ENCODE data around the gene PCDHGA1. TPM values are rescaled to one million over a fixed set of nuclear protein-coding genes. Genes with fewer than 3 reads are reported as not detected.

The PCDHGA1 gene
- total RNA-seq, 1 experiment from 2014 or later = 0.64 TPM

DNA sequence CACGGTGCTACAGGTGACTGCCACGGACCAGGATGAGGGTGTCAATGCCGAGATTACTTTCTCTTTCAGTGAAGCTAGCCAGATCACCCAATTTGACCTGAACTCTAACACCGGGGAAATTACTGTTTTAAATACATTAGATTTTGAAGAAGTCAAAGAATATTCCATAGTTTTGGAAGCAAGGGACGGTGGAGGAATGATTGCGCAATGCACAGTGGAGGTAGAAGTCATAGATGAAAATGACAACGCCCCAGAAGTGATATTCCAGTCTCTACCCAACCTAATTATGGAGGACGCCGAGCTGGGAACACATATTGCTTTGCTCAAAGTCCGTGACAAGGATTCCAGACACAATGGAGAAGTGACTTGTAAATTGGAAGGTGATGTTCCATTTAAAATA is 58.3 kb downstream of the PCDHGA1 start:
- Mint-ChIP-seq H3K9me3 (ENCODE audit: unreplicated experiment) (peaks cover 19% of the 10 kb centered on the region), H3K4me1 (ENCODE audit: low read depth, unreplicated experiment) (no peaks in the 10 kb centered on the region), H3K4me3 (ENCODE audit: unreplicated experiment) (no peak overlapping the region), H3K27me3 (ENCODE audit: insufficient read depth, unreplicated experiment) (no peaks in the 10 kb centered on the region), H3K36me3 (ENCODE audit: insufficient read depth, unreplicated experiment) (no peaks in the 10 kb centered on the region), H3K27ac (ENCODE audit: unreplicated experiment) (no peak overlapping the region)
- intact Hi-C loops (cut with micrococcal nuclease; ENCODE audit: unreplicated experiment) = no loop called here
- DNase-seq = no peak
- no TSS peak for BruUV-seq (replicated peaks)
- no peaks in the 10 kb centered on the region for H3K36me3 ChIP-seq (ENCODE audit: control insufficient read depth, insufficient read depth, low read length)
- no peaks in the 10 kb centered on the region for H3K27me3 ChIP-seq (replicated peaks; ENCODE audit: control insufficient read depth, insufficient read depth, low read length)
- H3K9me3 ChIP-seq = no peaks in the 10 kb centered on the region
- ChIA-PET POLR2A (no interaction called here), CTCF (interaction anchor here (0.8 kb wide), 1 partner anchor 9 kb away, joined by 3 read pairs; the partner anchor contains the start of gene PCDHGB5)
- H3K4me3 ChIP-seq (ENCODE audit: low read depth, low read length) = no peak overlapping the region
- TF ChIP-seq, protein P1, sequence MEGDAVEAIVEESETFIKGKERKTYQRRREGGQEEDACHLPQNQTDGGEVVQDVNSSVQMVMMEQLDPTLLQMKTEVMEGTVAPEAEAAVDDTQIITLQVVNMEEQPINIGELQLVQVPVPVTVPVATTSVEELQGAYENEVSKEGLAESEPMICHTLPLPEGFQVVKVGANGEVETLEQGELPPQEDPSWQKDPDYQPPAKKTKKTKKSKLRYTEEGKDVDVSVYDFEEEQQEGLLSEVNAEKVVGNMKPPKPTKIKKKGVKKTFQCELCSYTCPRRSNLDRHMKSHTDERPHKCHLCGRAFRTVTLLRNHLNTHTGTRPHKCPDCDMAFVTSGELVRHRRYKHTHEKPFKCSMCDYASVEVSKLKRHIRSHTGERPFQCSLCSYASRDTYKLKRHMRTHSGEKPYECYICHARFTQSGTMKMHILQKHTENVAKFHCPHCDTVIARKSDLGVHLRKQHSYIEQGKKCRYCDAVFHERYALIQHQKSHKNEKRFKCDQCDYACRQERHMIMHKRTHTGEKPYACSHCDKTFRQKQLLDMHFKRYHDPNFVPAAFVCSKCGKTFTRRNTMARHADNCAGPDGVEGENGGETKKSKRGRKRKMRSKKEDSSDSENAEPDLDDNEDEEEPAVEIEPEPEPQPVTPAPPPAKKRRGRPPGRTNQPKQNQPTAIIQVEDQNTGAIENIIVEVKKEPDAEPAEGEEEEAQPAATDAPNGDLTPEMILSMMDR (IDR thresholded peaks at IDR 0.05; ENCODE audit: insufficient read depth in 1 of 2, low read depth in 1 of 2, low read length in 1 of 2, severe bottlenecking in 1 of 2, unreplicated experiment in 1 of 2) = no peak
- H3K4me1 ChIP-seq = no peaks in the 10 kb centered on the region

- Histone ChIP-seq H3K27me3 (replicated peaks; ENCODE audit: control insufficient read depth, insufficient read depth, low read length) (no peaks in the 10 kb centered on the region), H3K4me1 (no peaks in the 10 kb centered on the region), H3K36me3 (ENCODE audit: control insufficient read depth, insufficient read depth, low read length) (no peaks in the 10 kb centered on the region), H3K9me3 (no peaks in the 10 kb centered on the region), H3K4me3 (ENCODE audit: low read depth, low read length) (no peak overlapping the region)
- no peaks in the 10 kb centered on the region for H3K27me3 Mint-ChIP-seq (ENCODE audit: insufficient read depth, unreplicated experiment)
- H3K9me3 Mint-ChIP-seq (ENCODE audit: unreplicated experiment) = peaks cover 19% of the 10 kb centered on the region
- H3K36me3 Mint-ChIP-seq (ENCODE audit: insufficient read depth, unreplicated experiment) = no peaks in the 10 kb centered on the region
- TF ChIP-seq, protein P1 (IDR thresholded peaks at IDR 0.05; ENCODE audit: insufficient read depth in 1 of 2, low read depth in 1 of 2, low read length in 1 of 2, severe bottlenecking in 1 of 2, unreplicated experiment in 1 of 2) = no peak
- CTCF ChIA-PET = interaction anchor here (0.8 to 1.5 kb wide), 2 partner anchors 8 to 175 kb away, joined by 3 to 5 read pairs; partner anchors contain the start of gene PCDHGB5
- intact Hi-C loops (cut with micrococcal nuclease; ENCODE audit: unreplicated experiment) = no loop called here
- DNase-seq = no peak
- BruUV-seq (replicated peaks) = no TSS peak
- H3K4me3 Mint-ChIP-seq (ENCODE audit: unreplicated experiment) = no peak overlapping the region
- POLR2A ChIA-PET = no interaction called here
- no peaks in the 10 kb centered on the region for H3K4me1 Mint-ChIP-seq (ENCODE audit: low read depth, unreplicated experiment)
- H3K27ac Mint-ChIP-seq (ENCODE audit: unreplicated experiment) = no peak overlapping the region
Observed at GRCh38 chr5:141389153-141390042, 59.1 kb downstream of the PCDHGA1 start.

DNA sequence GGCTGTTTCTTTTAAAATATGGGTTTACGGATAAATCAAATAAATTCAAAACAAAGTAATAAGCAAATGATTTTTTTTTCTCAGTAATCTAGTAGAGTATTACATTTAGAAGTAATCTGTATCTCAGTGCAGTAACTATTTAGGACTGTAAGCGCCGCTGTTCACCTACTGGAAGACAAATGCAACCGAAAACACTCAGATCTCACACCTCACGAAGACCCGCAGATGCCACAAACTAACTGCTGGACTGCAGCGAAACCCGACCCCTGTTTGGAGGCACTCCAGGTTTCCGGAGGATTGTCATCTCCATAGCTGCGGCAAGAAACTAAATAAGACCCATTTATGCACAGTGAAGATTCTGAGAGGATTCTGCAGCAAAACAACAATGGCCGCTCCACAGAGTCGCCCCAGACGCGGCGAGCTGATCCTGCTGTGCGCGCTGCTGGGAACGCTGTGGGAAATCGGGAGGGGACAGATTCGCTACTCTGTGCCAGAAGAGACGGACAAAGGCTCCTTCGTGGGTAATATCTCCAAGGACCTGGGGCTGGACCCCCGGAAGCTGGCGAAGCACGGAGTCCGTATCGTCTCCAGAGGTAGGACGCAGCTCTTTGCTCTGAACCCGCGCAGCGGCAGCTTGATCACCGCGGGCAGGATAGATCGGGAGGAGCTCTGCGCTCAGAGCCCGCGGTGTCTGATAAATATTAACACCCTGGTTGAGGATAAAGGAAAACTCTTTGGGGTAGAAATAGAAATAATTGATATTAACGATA is 62.3 kb downstream of the PCDHGA1 start, which contains the start of gene PCDHGA8:
Gene PCDHGA8 (plus strand): TSS at position 205 of the 770 bp plus-strand sequence. CDS start 181 bp downstream, at position 386.
- H3K4me3 ChIP-seq (ENCODE audit: low read depth, low read length) = no peak within 1 kb of the TSS
- BruUV-seq (replicated peaks) = no TSS peak
- no peaks in the 10 kb centered on the region for H3K36me3 ChIP-seq (ENCODE audit: control insufficient read depth, insufficient read depth, low read length)
- no peaks in the 10 kb centered on the region for H3K9me3 ChIP-seq
- H3K4me1 ChIP-seq = no peaks in the 10 kb centered on the region
- Mint-ChIP-seq H3K9me3 (ENCODE audit: unreplicated experiment) (peaks cover 19% of the 10 kb centered on the region), H3K27ac (ENCODE audit: unreplicated experiment) (no peak within 1 kb of the TSS), H3K27me3 (ENCODE audit: insufficient read depth, unreplicated experiment) (no peaks in the 10 kb centered on the region), H3K4me3 (ENCODE audit: unreplicated experiment) (no peak within 1 kb of the TSS), H3K36me3 (ENCODE audit: insufficient read depth, unreplicated experiment) (no peaks in the 10 kb centered on the region), H3K4me1 (ENCODE audit: low read depth, unreplicated experiment) (no peaks in the 10 kb centered on the region)
- ChIA-PET POLR2A (no interaction called here), CTCF (no interaction called here)
- H3K27me3 ChIP-seq (replicated peaks; ENCODE audit: control insufficient read depth, insufficient read depth, low read length) = no peaks in the 10 kb centered on the region
- TF ChIP-seq, protein P1 (IDR thresholded peaks at IDR 0.05; ENCODE audit: insufficient read depth in 1 of 2, low read depth in 1 of 2, low read length in 1 of 2, severe bottlenecking in 1 of 2, unreplicated experiment in 1 of 2) = peak in 1 of 2 experiments; percentile 3
- no peak for DNase-seq
- intact Hi-C loops (cut with micrococcal nuclease; ENCODE audit: unreplicated experiment) = no loop called here
